Stimulated activated CD4-positive, alpha-beta T cell treated with anti-CD3 and anti-CD28 coated beads, Interleukin-2, amount 100 ng/mL, for 24 hours (primary cell): ENCODE data around the gene STARD3.
A peak's percentile ranks its signal among the peaks of the same experiment; 100 is the strongest.

Experiments
- DNase-seq, 2 donors: peaks; one replicate each; pipeline ENCODE4 v3.0.0-alpha.2; 2020

STARD3 gene

DNA sequence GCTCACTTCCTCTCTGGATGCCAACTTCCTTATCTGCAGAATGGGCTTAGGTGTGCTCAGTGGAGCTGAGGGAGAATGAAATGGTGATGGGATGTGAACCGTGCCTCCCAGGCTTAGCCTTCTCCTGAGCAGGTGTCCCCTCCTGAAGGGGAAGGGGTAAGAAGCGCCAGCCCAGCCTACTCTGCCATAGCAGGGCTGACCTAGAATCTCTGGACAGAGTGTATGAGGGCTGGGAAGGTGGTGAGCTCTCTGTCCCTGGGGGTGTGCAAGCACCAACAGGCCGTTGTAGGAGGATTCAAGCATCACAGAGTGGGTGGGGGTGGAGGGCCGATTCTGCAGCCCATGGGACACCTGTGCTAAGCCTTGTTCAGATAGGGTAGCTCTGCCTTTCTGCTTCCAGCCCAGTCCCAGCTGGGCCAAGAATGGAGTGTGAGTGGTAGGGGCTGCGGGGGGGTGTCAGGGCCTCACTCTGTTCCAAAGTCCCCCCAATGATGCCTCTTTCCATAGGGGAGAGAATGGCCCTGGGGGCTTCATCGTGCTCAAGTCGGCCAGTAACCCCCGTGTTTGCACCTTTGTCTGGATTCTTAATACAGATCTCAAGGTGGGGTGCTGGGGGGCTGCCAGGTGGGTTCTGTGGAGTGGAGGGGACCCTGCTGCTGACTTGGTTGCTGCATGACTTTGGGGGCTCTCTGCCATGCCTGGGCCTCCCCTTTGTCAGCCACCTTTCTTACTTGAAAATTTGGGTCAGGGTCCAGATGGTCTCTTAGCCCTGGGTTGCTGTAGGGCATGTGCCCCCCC, 25.0 kb downstream of the STARD3 start:
- no peak for DNase-seq

DNA sequence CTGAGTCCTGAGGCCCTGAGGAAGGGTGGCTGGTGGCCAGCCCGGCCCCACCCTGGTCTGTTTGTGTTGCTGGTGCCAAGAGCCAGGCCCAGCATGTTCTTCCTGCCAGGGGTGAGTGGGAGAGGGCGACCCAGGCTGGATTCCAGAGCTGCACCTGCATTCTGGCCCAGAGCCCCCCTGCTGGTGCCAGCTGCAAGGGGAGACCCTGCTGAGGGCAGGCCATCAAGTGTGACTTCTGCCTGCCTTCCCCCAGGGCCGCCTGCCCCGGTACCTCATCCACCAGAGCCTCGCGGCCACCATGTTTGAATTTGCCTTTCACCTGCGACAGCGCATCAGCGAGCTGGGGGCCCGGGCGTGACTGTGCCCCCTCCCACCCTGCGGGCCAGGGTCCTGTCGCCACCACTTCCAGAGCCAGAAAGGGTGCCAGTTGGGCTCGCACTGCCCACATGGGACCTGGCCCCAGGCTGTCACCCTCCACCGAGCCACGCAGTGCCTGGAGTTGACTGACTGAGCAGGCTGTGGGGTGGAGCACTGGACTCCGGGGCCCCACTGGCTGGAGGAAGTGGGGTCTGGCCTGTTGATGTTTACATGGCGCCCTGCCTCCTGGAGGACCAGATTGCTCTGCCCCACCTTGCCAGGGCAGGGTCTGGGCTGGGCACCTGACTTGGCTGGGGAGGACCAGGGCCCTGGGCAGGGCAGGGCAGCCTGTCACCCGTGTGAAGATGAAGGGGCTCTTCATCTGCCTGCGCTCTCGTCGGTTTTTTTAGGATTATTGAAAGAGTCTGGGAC, 25.8 kb downstream of the STARD3 start:
- DNase-seq: no peak

- DNase-seq: no peak
These were observed 26.4 kb downstream of the STARD3 start for GRCh38 chr17:39663340-39663687.

GRCh38 chr17:39663688-39664580, 27.0 kb downstream of the STARD3 start:
- no peak for DNase-seq

DNA sequence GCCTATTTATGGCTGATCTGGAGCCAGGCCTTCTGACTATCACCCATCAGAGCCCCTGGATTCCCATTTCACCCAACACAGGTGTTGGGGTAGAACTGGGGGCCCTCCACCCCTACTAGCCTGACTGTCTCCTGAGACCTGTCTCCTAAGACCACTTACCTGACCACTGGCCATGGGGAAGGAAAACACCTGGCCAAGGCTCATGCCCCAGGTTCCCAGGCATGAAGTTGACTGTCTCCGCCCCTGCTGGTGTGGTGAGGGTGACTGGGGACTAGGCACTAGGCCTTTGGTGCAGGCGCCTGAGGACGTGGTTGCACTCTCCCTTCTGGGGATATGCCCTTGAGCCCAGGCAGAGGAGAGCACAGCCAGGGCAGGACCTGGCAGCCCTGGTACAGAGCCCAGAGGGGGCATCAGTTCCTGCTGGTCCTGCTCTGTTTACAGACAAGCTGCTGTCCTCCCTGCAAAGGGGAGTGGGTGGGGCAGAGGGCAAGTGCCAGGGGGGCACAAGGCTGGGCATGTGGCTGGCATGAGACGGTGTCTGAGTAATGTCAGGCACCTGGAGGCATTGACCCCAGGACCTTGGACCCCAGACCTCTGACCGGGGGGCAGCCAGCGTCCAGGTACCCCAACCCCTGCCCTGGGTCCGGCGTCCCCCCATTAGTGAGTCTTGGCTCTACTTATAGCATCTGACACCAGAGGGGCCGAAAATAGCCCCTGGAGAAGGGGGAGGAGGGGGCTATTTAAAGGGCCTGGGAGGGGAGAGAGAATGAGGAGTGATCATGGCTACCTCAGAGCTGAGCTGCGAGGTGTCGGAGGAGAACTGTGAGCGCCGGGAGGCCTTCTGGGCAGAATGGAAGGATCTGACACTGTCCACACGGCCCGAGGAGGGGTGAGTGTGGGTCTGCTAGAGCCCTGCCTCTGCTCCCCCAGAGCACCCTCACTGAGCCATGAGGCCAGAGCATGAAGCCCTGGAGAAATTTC, 27.9 kb downstream of the STARD3 start, which contains the start of gene TCAP:
Gene TCAP, plus strand, starts transcription at position 769 of the 981 bp plus-strand sequence. Its CDS starts 11 bp downstream, at position 780.
- no peak for DNase-seq

DNA sequence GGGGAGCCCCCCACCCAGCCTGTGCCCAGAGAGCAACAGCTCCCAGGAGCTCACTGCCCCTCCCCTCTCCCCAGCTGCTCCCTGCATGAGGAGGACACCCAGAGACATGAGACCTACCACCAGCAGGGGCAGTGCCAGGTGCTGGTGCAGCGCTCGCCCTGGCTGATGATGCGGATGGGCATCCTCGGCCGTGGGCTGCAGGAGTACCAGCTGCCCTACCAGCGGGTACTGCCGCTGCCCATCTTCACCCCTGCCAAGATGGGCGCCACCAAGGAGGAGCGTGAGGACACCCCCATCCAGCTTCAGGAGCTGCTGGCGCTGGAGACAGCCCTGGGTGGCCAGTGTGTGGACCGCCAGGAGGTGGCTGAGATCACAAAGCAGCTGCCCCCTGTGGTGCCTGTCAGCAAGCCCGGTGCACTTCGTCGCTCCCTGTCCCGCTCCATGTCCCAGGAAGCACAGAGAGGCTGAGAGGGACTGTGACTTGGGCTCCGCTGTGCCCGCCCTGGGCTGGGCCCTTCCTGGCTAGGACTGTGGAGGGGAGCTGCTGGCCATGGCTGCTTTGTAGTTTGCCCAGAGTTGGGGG, 28.8 kb downstream of the STARD3 start:
- no peak for DNase-seq

GRCh38 chr17:39666231-39666600, 29.3 kb downstream of the STARD3 start:
- no peak for DNase-seq

- no peak for DNase-seq
These were observed 29.8 kb downstream of the STARD3 start for GRCh38 chr17:39666601-39667261.

DNA sequence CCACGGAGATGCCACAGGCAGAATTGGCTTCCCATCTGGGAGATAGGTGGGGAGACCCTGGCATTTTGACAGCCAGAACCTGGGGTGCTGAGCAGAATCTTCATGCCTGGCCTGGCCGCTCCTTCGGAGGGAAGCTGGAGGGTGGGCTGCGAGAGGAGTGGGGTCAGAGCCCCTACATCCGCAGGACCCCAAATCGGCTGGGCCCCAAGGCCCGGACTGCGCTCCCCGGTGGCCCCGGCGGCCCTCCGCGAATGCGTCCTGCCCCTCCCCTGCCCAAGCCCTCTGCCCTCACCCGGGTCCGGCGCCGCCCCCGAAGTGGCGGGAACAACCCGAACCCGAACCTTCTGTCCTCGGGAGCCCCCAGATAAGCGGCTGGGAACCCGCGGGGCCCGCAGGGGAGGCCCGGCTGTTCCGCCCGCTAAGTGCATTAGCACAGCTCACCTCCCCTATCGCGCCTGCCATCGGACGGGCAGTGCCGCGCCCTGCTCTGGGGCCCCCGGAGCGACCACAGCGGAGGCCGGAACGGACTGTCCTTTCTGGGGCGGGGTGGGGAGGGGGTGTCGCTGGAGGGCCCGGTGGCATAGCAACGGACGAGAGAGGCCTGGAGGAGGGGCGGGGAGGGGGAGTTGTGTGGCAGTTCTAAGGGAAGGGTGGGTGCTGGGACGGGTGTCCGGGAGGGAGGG, 30.5 kb downstream of the STARD3 start:
- DNase-seq: no peak

DNA sequence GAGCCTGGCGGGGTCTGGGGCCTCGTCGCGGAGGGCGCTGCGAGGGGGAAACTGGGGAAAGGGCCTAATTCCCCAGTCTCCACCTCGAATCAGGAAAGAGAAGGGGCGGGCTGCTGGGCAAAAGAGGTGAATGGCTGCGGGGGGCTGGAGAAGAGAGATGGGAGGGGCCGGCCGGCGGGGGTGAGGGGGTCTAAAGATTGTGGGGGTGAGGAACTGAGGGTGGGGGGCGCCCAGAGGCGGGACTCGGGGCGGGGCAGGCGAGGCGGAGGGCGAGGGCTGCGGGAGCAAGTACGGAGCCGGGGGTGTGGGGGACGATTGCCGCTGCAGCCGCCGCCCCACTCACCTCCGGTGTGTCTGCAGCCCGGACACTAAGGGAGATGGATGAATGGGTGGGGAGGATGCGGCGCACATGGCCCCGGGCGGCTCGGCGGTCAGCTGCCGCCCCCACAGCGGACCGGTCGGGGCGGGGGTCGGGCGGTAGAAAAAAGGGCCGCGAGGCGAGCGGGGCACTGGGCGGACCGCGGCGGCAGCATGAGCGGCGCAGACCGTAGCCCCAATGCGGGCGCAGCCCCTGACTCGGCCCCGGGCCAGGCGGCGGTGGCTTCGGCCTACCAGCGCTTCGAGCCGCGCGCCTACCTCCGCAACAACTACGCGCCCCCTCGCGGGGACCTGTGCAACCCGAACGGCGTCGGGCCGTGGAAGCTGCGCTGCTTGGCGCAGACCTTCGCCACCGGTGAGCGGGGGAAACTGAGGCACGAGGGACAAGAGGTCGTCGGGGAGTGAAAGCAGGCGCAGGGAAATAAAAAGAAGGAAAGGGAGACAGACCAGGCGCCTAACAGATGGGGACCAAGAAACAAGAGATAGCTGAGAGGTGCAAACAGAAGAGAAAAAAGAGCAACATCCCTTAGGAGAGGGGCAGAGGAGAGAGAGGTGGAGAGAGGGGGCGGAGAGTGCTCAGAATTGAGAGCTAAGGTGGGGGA, 31.3 kb downstream of the STARD3 start, which contains the start of gene PNMT:
Gene PNMT, plus strand, starts transcription at position 509 of the 980 bp plus-strand sequence. Its CDS starts 23 bp downstream, at position 532.
- peak; percentile 80 to 83 for DNase-seq

DNA sequence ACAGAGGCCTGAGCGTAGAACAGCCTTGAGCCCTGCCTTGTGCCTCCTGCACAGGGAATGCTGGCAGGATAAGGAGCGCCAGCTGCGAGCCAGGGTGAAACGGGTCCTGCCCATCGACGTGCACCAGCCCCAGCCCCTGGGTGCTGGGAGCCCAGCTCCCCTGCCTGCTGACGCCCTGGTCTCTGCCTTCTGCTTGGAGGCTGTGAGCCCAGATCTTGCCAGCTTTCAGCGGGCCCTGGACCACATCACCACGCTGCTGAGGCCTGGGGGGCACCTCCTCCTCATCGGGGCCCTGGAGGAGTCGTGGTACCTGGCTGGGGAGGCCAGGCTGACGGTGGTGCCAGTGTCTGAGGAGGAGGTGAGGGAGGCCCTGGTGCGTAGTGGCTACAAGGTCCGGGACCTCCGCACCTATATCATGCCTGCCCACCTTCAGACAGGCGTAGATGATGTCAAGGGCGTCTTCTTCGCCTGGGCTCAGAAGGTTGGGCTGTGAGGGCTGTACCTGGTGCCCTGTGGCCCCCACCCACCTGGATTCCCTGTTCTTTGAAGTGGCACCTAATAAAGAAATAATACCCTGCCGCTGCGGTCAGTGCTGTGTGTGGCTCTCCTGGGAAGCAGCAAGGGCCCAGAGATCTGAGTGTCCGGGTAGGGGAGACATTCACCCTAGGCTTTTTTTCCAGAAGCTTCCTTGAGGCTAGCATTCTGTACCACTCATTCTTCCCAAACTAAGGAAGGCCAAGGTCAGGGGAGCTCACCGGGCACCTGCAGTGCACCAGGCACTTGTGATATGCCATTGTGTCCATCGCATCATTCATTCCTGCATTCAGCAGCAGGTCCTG, 33.2 kb downstream of the STARD3 start:
- no peak for DNase-seq

- DNase-seq: no peak
These were observed 33.8 kb downstream of the STARD3 start for GRCh38 chr17:39670746-39671145.

DNA sequence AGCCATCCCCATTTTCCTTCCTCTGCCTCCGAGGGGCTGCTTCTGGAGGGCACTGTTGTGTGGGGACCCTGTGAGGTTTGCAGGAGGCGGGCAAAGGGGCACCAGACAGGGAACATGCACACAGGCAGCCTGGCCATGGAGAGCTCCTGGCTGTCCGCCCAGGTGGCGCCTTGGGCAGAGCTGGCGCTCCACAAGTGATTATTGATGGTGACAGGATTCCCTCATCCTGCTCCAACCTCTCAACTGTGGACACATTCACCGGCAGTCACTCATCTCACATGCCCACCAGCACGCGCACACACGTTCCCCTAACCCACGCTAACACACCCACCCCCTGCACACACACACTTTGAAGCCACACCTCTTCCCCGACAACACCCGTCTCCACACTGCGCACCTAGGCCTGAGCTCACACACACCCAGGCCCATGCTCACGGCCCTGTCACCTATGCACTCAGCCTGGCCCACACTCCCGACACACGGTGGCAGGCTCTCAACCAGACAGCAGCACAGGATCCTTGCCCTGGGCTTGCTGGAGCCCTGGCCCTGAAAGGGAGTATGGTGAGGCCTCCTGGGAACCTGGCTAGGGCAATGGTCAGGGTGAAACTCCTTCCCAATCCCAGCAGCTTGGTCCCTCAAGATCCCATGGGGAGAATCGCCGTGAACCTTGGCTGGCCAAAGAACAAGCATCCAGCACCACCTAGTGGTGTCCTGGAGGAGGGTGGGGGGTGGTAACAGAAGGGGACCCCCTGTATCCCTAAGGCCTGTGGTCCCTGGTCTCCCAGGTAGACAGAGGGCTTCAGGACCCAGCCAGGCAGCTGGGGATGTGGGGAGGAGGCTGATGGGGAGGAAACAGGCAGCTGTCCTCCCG, 34.9 kb downstream of the STARD3 start:
- DNase-seq: no peak

- no peak for DNase-seq
These were observed 35.8 kb downstream of the STARD3 start for GRCh38 chr17:39672522-39673334.

GRCh38 chr17:39673335-39674081, 36.6 kb downstream of the STARD3 start:
- DNase-seq: no peak
